OCI-LY7 (cell line): Measurements from ENCODE around the gene TBC1D2B.

Experiments
- CTCF ChIP-seq: fragments of 200-600 bp; sonication (generic); conservative IDR thresholded peaks from 2 replicates; pipeline ENCODE4 v1.5.1; 2014; ENCODE audit warnings: mild to moderate bottlenecking, antibody characterized with exemption, low read length, moderate library complexity, mixed read lengths
- EZH2phosphoT487 ChIP-seq: fragments of 200-600 bp; sonication (generic); IDR thresholded peaks from 2 replicates; pipeline ENCODE4 v1.6.1; 2018; ENCODE audit warnings: low read depth, borderline replicate concordance, mild to moderate bottlenecking, mixed run types, antibody characterized with exemption, low read length, moderate library complexity, mixed read lengths

- TF ChIP-seq CTCF (no peak), EZH2phosphoT487 (no peak)
Observed at GRCh38 chr15:78038585-78039247, 38.8 kb downstream of the TBC1D2B start.
